Brain microvascular endothelial cell (primary cell): ENCODE measurements around the gene AHDC1.
"Not testable (repeated sequence)": the region's sequence is repeated elsewhere in the genome, so short reads cannot be mapped to it uniquely, and the experiment has no call there.

ENCODE experiments used
- DNase-seq: peaks from one replicate; pipeline ENCODE4 v3.0.0-alpha.2; 2020
- H3K27ac ChIP-seq: fragments of 250-450 bp; sonication (Bioruptor Pico); 2 replicates; pipeline ENCODE4 v1.5.1; 2020; ENCODE audit warnings: mild to moderate bottlenecking, moderate library complexity
- H3K27me3 ChIP-seq: fragments of 250-450 bp; sonication (Bioruptor Pico); replicated peaks from 2 replicates; pipeline ENCODE4 v1.5.1; 2020; ENCODE audit warnings: mild to moderate bottlenecking
- H3K36me3 ChIP-seq: fragments of 250-450 bp; sonication (Bioruptor Pico); replicated peaks from 2 replicates; pipeline ENCODE4 v1.5.1; 2020; ENCODE audit warnings: mild to moderate bottlenecking
- H3K4me3 ChIP-seq: 2 replicates; pipeline ENCODE4 v1.5.1; 2011; ENCODE audit warnings: low read depth, mild to moderate bottlenecking, control low read depth, low read length, moderate library complexity
- CTCF ChIP-seq: IDR thresholded peaks from 2 replicates; pipeline ENCODE4 v1.5.1; 2011; ENCODE audit warnings: low read depth, mild to moderate bottlenecking, moderate library complexity, low read length, control low read depth, inconsistent platforms; ENCODE audit errors: missing control alignments
- in situ Hi-C: cut with HindIII; loops from 2 replicates; pipeline ENCODE4 v1.10.0; 2017; ENCODE audit warnings: low sequenced_read_pairs, low pct_ligation_motif_present

Gene AHDC1

GRCh38 chr1:27556781-27557595 is 47.0 kb downstream of the AHDC1 start:
- DNase-seq: peak; percentile 91
- Histone ChIP-seq H3K27ac (no peak overlapping the region), H3K36me3 (peaks cover 7% of the 10 kb centered on the region), H3K27me3 (no peaks in the 10 kb centered on the region), H3K4me3 (peak overlapping the region; percentile 30)
- in situ Hi-C loops: loop anchor here (25.0 kb wide), 1 partner anchor 145 kb away; no protein-coding TSS in a partner anchor
- peak; percentile 92 for TF ChIP-seq CTCF

- no peak for TF ChIP-seq CTCF
- DNase-seq: no peak
- Histone ChIP-seq H3K27me3 (no peaks in the 10 kb centered on the region), H3K27ac (no peak overlapping the region), H3K4me3 (no peak overlapping the region), H3K36me3 (peaks cover 9% of the 10 kb centered on the region)
- in situ Hi-C loops: loop anchor here (25.0 kb wide), 1 partner anchor 144 kb away; no protein-coding TSS in a partner anchor
Measured at GRCh38 chr1:27556435-27556780, 47.5 kb downstream of the AHDC1 start.

DNA sequence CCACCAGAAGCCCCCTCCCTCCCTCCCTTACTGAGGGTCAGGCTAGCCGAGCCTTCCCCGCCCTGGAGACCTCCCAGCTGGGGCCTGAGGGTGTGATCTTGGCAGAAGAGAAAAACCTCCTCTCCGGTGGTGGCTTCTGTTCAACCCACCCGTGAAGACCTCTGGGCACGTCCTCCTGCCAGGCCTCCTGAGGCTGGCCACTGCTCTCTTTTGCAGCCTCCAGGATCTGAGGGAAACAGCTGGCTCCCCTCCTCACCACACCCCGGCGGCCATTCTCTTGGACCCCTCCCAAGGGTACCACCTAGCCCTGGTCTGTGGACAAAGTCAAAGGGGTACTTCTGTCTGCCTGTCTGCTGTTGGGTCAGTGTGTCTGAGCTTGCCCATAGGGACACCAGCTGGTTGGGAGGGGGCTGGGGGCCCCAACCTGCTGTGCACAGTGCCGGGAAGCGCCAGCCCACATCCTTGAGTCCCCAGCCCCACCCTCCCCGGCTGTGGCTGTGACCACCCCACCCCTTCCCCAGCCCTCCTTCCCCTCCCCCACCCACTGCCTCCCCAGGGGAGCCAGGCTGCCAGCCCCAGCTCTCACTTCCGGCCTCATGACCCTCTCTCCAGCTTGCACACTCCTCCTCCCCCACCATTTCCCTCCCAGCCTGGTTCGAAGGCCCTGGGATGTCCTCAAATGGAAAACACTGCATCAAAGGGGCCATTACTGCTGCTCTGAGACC is 48.1 kb downstream of the AHDC1 start:
- no peak for TF ChIP-seq CTCF
- H3K4me3 ChIP-seq: no peak overlapping the region
- H3K27ac ChIP-seq: no peak overlapping the region
- no peak for DNase-seq
- H3K36me3 ChIP-seq: peaks cover 13% of the 10 kb centered on the region
- in situ Hi-C loops: loop anchor here (25.0 kb wide), 1 partner anchor 144 kb away; no protein-coding TSS in a partner anchor
- H3K27me3 ChIP-seq: no peaks in the 10 kb centered on the region

GRCh38 chr1:27554759-27555699 is 48.9 kb downstream of the AHDC1 start:
- Histone ChIP-seq H3K36me3 (peaks cover 21% of the 10 kb centered on the region), H3K27me3 (no peaks in the 10 kb centered on the region), H3K27ac (no peak overlapping the region), H3K4me3 (no peak overlapping the region)
- DNase-seq: no peak
- in situ Hi-C loops: loop anchor here (25.0 kb wide), 1 partner anchor 143 kb away; no protein-coding TSS in a partner anchor
- no peak for TF ChIP-seq CTCF

DNA sequence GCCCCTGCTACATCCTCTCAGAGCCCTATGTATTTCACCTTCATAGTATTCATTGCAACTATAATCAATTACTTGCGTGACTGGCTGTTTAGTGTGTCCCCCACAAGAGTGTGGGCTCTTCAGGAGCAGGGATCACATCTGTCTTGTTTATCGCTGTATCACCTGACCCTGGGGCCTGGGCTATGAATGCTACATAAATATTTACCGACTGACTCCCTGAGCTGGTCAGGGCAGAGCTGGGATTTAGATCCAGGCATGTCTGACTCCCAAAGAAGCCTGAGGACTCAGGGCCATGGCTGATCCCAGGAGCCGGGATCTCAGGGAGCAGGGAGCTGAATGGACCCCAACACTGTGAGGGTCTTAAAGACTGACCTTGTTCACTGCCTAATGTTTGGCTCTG is 49.7 kb downstream of the AHDC1 start:
- DNase-seq: no peak
- no peak for TF ChIP-seq CTCF
- H3K27me3 ChIP-seq: no peaks in the 10 kb centered on the region
- peaks cover 26% of the 10 kb centered on the region for H3K36me3 ChIP-seq
- H3K27ac ChIP-seq: no peak overlapping the region
- no peak overlapping the region for H3K4me3 ChIP-seq
- in situ Hi-C loops: loop anchor here (25.0 kb wide), 1 partner anchor 142 kb away; no protein-coding TSS in a partner anchor

GRCh38 chr1:27553823-27554222 is 50.1 kb downstream of the AHDC1 start:
- in situ Hi-C loops: loop anchor here (25.0 kb wide), 1 partner anchor 142 kb away; no protein-coding TSS in a partner anchor
- not testable (repeated sequence) for H3K27me3 ChIP-seq, H3K4me3 ChIP-seq, DNase-seq, H3K27ac ChIP-seq
- H3K36me3 ChIP-seq: peaks cover 26% of the 10 kb centered on the region
